HepG2 (cell line): ENCODE results near the gene MFSD12. TPM values are rescaled to one million over a fixed set of nuclear protein-coding genes. Genes with fewer than 3 reads are reported as not detected.

Experiments
- ATAC-seq: fragments of 200-7000 bp; cut with Tn5 transposase; 3 replicates; pipeline ENCODE4 v1.9.1; 2020; ENCODE audit warnings: mild to moderate bottlenecking, moderate library complexity
- BruUV-seq: library from RNA; stranded (reverse); fragments of 400-500 nt; replicated peaks from 2 replicates; lab custom pipeline; 2021; lab: Mats Ljungman, UMichigan
- CTCF ChIA-PET: fragments of 300-600 bp; formaldehyde crosslinking; extraction: SDS; loops from one replicate; lab custom pipeline; 2021; ENCODE audit warnings: low total read pairs, inconsistent platforms, low intra/inter-chr PET ratio; lab: Yijun Ruan, JAX
- POLR2A ChIA-PET: fragments of 350-600 bp; sonication (Branson Sonifier 250); formaldehyde crosslinking; loops from one replicate; lab custom pipeline; 2020; ENCODE audit warnings: antibody characterized with exemption, inconsistent platforms; lab: Yijun Ruan, JAX
- DNase-seq: peaks from one replicate; pipeline ENCODE4 v3.0.0-alpha.2; 2015; ENCODE audit warnings: low spot score
- FAIRE-seq: peaks from 3 replicates; lab custom pipeline; 2011; peaks lifted over from hg19 to GRCh38; lab: Jason Lieb, UNC
- H2AFZ ChIP-seq: one replicate; pipeline ENCODE4 v1.6.1; 2011; ENCODE audit warnings: low read length, inconsistent platforms
- H3K27ac ChIP-seq: fragments of 300-600 bp; 3 replicates; pipeline ENCODE4 v1.8.0; 2011; ENCODE audit warnings: mixed run types, mild to moderate bottlenecking, mixed read lengths, low read length, inconsistent platforms; ENCODE audit not compliant: insufficient read depth; ENCODE audit errors: extremely low read length
- H3K27me3 ChIP-seq, 2 experiments: fragments of 200-600 bp in 1 of 2; 2 replicates in 1 of 2; 3 replicates in 1 of 2; pipeline versions ENCODE4 v1.6.0 to v1.8.0; 2011; ENCODE audit warnings: low read length in 2 of 2, mild to moderate bottlenecking in 2 of 2, moderate library complexity in 2 of 2, inconsistent platforms in 1 of 2; ENCODE audit not compliant: insufficient read depth in 2 of 2, control insufficient read depth in 1 of 2
- H3K36me3 ChIP-seq, 2 experiments: fragments of 200-600 bp in 1 of 2; replicated peaks in 1 of 2; 2 replicates in 1 of 2; 3 replicates in 1 of 2; pipeline versions ENCODE4 v1.5.1 to v1.8.0; 2011; ENCODE audit warnings: low read length in 2 of 2, inconsistent platforms in 1 of 2; ENCODE audit not compliant: insufficient read depth in 2 of 2, control insufficient read depth in 1 of 2
- H3K4me1 ChIP-seq: 2 replicates; pipeline ENCODE4 v1.5.1; 2012; ENCODE audit warnings: low read length, inconsistent platforms; ENCODE audit not compliant: insufficient read depth
- H3K4me2 ChIP-seq: 2 replicates; pipeline ENCODE4 v1.6.0; 2011; ENCODE audit warnings: low read depth, low read length, inconsistent platforms
- H3K4me3 ChIP-seq, 3 experiments: fragments of 200-600 bp in 1 of 3; sonication (generic), shearing (Covaris generic) in 1 of 3; replicated peaks in 1 of 3; 2 replicates each; pipeline ENCODE4 v1.5.1; 2011 to 2016; ENCODE audit warnings: low read length in 3 of 3, inconsistent platforms in 2 of 3, low read depth in 2 of 3, mild to moderate bottlenecking in 2 of 3, control low read depth in 1 of 3, mixed read lengths in 1 of 3; ENCODE audit not compliant: insufficient read depth in 1 of 3
- H3K79me2 ChIP-seq: one replicate; pipeline ENCODE4 v1.6.1; 2011; ENCODE audit warnings: low read length, inconsistent platforms; ENCODE audit not compliant: insufficient read depth
- H3K9ac ChIP-seq: 2 replicates; pipeline ENCODE4 v1.6.0; 2011; ENCODE audit warnings: mild to moderate bottlenecking, low read depth, low read length, inconsistent platforms; ENCODE audit not compliant: insufficient read depth
- H3K9me3 ChIP-seq: 2 replicates; pipeline ENCODE4 v1.5.1; 2012; ENCODE audit warnings: mild to moderate bottlenecking, low read length
- H4K20me1 ChIP-seq: 2 replicates; pipeline ENCODE4 v1.6.0; 2011; ENCODE audit warnings: inconsistent platforms, mild to moderate bottlenecking, low read length, moderate library complexity; ENCODE audit not compliant: insufficient read depth
- ONECUT2 ChIP-seq: sonication (generic); formaldehyde crosslinking; IDR thresholded peaks from 2 replicates; pipeline ENCODE4 v1.4.0; 2020; ENCODE audit warnings: missing genetic modification reagents
- SNRNP70 ChIP-seq: fragments of 200-400 bp; formaldehyde crosslinking; IDR thresholded peaks from 2 replicates; pipeline ENCODE4 v1.6.1; 2017; ENCODE audit warnings: mild to moderate bottlenecking, low read depth, low read length, moderate library complexity
- ZNF264 ChIP-seq: sonication (generic); formaldehyde crosslinking; IDR thresholded peaks from 2 replicates; pipeline ENCODE4 v1.4.0; 2020; ENCODE audit warnings: missing genetic modification reagents
- ZNF775 ChIP-seq: sonication (generic); formaldehyde crosslinking; IDR thresholded peaks from 2 replicates; pipeline ENCODE4 v1.4.0; 2020; ENCODE audit warnings: missing genetic modification reagents, mild to moderate bottlenecking, moderate library complexity, borderline replicate concordance
- ZNF788 ChIP-seq: sonication (generic); formaldehyde crosslinking; IDR thresholded peaks from 2 replicates; pipeline ENCODE4 v1.5.0; 2020; ENCODE audit warnings: mild to moderate bottlenecking, missing genetic modification reagents, borderline replicate concordance
- WGBS: methylation state at CpG from one replicate; pipeline ENCODE4 v1.1.6; 2017; ENCODE audit warnings: low lambda C conversion rate; 5-methylcytosine and 5-hydroxymethylcytosine counted together
- in situ Hi-C: cut with HindIII; loops from 2 replicates; pipeline ENCODE4 v1.10.0; 2017; ENCODE audit warnings: low pct_unique_long_range_greater_than_20kb; ENCODE audit not compliant: extremely low pct_ligation_motif_present
- intact Hi-C: fragments of 100-400 bp; cut with micrococcal nuclease; formaldehyde crosslinking; loops from one replicate; pipeline ENCODE4 v1.10.0; 2022; ENCODE audit not compliant: unreplicated experiment
- polyA plus RNA-seq, 8 experiments: library from polyadenylated mRNA; depleted of rRNA in 3 of 8; stranded (reverse) in 7 of 8; unstranded in 1 of 8; fragments of >200 nt; fragmentation: Illumina TruSeq in 4 of 8; extraction: Trizol in 4 of 8; gene quantifications; 2 replicates each; pipeline versions ENCODE4 v1.2.1 to v1.2.3, GENCODE V29; 2011 to 2016; ENCODE audit warnings: low read depth in 4 of 8, missing spikeins in 1 of 8, mixed read lengths in 1 of 8; ENCODE audit not compliant: insufficient read depth in 1 of 8
- total RNA-seq, 5 experiments: library from RNA; depleted of rRNA; stranded (reverse); fragments of >200 nt; fragmentation: Illumina TruSeq; extraction: Trizol; gene quantifications; 2 replicates each; pipeline ENCODE4 v1.2.3, GENCODE V29; 2016; ENCODE audit warnings: low read depth in 1 of 5
- TF ChIP-seq, protein P1 (sequence below): sonication (generic); formaldehyde crosslinking; IDR thresholded peaks from 2 replicates; pipeline ENCODE4 v1.5.1; 2020; ENCODE audit warnings: mild to moderate bottlenecking, missing genetic modification reagents, borderline replicate concordance
- TF ChIP-seq, protein P2 (sequence below): sonication (generic); formaldehyde crosslinking; IDR thresholded peaks from 2 replicates; pipeline ENCODE4 v1.5.0; 2020; ENCODE audit warnings: missing genetic modification reagents

MFSD12 gene
- total and polyA plus RNA-seq, 2 of the 13 experiments (the other 11 are each of a cell fraction or from before 2014, with no cell fraction given) = 27.2 to 29.1 TPM

DNA sequence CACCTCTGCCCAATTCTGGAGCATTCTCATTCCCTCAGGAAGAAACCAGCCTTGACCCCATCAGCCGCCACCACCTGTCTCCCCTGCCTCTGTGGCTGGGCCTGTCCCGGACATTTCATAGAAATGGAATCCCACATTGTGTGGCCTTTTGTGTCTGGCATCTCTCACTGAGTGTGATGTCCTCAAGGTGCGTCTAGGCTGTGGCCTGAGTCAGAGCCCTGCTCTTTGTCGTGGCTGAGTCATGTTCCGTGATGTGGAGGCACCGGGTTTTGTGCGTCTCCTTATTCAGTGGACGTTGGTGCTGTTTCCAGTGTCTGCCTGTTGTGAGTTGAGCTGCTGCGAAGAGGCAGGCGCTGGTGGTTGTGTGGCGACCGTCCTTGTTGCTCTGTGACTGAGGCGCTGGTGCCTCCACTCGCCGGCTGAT lies 47.8 kb downstream of the MFSD12 start:
- H3K4me3 ChIP-seq = no peak overlapping the region
- H3K9me3 ChIP-seq = no peaks in the 10 kb centered on the region
- WGBS = 96% methylated on average over 4 of the region's 15 CpGs
- H3K79me2 ChIP-seq = peaks cover 65% of the 10 kb centered on the region
- peaks cover 22% of the 10 kb centered on the region for H3K4me1 ChIP-seq
- POLR2A ChIA-PET = no interaction called here
- no peak overlapping the region for H3K9ac ChIP-seq
- no peak overlapping the region for H2AFZ ChIP-seq
- H3K27me3 ChIP-seq = no peaks in the 10 kb centered on the region
- no peak overlapping the region for H3K27ac ChIP-seq
- TF ChIP-seq ZNF264 (CRISPR knock-in tag) (no peak), ZNF775 (CRISPR knock-in tag) (no peak), SNRNP70 (no peak), ONECUT2 (CRISPR knock-in tag) (no peak), ZNF788 (no peak)
- TF ChIP-seq, protein P1, sequence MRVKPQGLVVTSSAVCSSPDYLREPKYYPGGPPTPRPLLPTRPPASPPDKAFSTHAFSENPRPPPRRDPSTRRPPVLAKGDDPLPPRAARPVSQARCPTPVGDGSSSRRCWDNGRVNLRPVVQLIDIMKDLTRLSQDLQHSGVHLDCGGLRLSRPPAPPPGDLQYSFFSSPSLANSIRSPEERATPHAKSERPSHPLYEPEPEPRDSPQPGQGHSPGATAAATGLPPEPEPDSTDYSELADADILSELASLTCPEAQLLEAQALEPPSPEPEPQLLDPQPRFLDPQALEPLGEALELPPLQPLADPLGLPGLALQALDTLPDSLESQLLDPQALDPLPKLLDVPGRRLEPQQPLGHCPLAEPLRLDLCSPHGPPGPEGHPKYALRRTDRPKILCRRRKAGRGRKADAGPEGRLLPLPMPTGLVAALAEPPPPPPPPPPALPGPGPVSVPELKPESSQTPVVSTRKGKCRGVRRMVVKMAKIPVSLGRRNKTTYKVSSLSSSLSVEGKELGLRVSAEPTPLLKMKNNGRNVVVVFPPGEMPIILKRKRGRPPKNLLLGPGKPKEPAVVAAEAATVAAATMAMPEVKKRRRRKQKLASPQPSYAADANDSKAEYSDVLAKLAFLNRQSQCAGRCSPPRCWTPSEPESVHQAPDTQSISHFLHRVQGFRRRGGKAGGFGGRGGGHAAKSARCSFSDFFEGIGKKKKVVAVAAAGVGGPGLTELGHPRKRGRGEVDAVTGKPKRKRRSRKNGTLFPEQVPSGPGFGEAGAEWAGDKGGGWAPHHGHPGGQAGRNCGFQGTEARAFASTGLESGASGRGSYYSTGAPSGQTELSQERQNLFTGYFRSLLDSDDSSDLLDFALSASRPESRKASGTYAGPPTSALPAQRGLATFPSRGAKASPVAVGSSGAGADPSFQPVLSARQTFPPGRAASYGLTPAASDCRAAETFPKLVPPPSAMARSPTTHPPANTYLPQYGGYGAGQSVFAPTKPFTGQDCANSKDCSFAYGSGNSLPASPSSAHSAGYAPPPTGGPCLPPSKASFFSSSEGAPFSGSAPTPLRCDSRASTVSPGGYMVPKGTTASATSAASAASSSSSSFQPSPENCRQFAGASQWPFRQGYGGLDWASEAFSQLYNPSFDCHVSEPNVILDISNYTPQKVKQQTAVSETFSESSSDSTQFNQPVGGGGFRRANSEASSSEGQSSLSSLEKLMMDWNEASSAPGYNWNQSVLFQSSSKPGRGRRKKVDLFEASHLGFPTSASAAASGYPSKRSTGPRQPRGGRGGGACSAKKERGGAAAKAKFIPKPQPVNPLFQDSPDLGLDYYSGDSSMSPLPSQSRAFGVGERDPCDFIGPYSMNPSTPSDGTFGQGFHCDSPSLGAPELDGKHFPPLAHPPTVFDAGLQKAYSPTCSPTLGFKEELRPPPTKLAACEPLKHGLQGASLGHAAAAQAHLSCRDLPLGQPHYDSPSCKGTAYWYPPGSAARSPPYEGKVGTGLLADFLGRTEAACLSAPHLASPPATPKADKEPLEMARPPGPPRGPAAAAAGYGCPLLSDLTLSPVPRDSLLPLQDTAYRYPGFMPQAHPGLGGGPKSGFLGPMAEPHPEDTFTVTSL = no peak
- TF ChIP-seq, protein P2, sequence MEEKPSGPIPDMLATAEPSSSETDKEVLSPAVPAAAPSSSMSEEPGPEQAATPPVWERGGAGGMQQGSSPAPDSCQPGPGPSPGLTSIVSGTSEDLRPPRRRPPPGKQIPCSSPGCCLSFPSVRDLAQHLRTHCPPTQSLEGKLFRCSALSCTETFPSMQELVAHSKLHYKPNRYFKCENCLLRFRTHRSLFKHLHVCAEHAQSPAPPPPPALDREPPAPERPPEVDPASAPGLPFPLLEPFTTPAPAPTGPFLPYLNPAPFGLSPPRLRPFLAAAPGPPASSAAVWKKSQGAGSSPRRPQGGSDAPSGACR = no peak
- FAIRE-seq (no peak), ATAC-seq (no peak), DNase-seq (no peak)
- H3K36me3 ChIP-seq = peaks cover 5 to 20% of the 10 kb centered on the region in 2 experiments; a peak in 4 of 5 replicates
- H4K20me1 ChIP-seq = peaks cover 18% of the 10 kb centered on the region; the same call in 1 of the 2 replicates
- intact Hi-C loops = loop anchor here (5.0 kb wide), 1 partner anchor 63 kb away; the partner anchor contains the start of gene HMG20B
- in situ Hi-C loops = no loop called here
- no peak overlapping the region for H3K4me2 ChIP-seq
- CTCF ChIA-PET = no interaction called here
- no TSS peak for BruUV-seq
